Measurements from ENCODE around the gene COL8A2.

The COL8A2 gene

DNA sequence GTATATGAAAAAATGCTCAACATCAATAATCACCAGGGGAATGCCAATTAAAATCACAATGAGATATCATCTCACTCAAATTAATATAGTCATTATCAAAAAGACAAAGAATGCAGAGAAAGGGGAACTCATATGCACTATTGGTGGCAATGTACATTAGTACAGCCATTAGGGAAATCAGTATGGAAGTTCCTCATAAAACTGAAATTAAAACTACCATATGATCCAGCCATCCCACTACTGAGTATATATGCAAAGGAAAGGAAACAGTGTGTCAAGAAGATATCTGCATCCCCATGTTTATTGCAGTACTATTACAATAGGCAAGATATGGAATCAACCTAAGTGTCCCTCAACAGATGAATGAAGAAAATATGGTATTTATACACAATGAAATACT, 73.2 kb downstream of the COL8A2 start:
- DNase-seq (ENCODE audit: low read depth): no peak
